PC-3 (cell line): ENCODE data around the gene CMKLR1. TPM values are rescaled to one million over a fixed set of nuclear protein-coding genes. Genes with fewer than 3 reads are reported as not detected.

Source experiments
- ATAC-seq: fragments of 200-7000 bp; cut with Tn5 transposase; 2 replicates; pipeline ENCODE4 v1.9.1; 2020; ENCODE audit warnings: mild to moderate bottlenecking, moderate library complexity
- BruUV-seq: library from RNA; stranded (reverse); fragments of 400-500 nt; replicated peaks from 2 replicates; lab custom pipeline; 2021; lab: Mats Ljungman, UMichigan
- CTCF ChIA-PET: fragments of 300-600 bp; sonication (Branson Sonifier 250); formaldehyde crosslinking; loops from one replicate; lab custom pipeline; 2022; ENCODE audit warnings: antibody characterized with exemption; lab: Charles Lee
- POLR2A ChIA-PET: fragments of 300-600 bp; sonication (Branson Sonifier 250); formaldehyde crosslinking; loops from one replicate; lab custom pipeline; 2022; ENCODE audit warnings: antibody characterized with exemption; ENCODE audit not compliant: unreplicated experiment; lab: Charles Lee
- DNase-seq: peaks from one replicate; pipeline ENCODE4 v3.0.0-alpha.2; 2015
- H2AFZ ChIP-seq: fragments of 300-600 bp; sonication (generic); 2 replicates; pipeline ENCODE4 v1.6.0; 2016; ENCODE audit warnings: antibody characterized with exemption, low read length
- H3F3A ChIP-seq: fragments of 300-600 bp; sonication (generic); one replicate; pipeline ENCODE4 v1.6.0; 2017; ENCODE audit warnings: antibody characterized with exemption, low read length, control low read depth, mild to moderate bottlenecking; ENCODE audit not compliant: unreplicated experiment
- H3K27ac ChIP-seq: fragments of 300-600 bp; sonication (generic); 2 replicates; pipeline ENCODE4 v1.5.1; 2016; ENCODE audit warnings: mild to moderate bottlenecking, low read length
- H3K27me3 ChIP-seq: fragments of 300-600 bp; sonication (generic); 2 replicates; pipeline ENCODE4 v1.6.1; 2016; ENCODE audit warnings: low read length, mixed read lengths
- H3K36me3 ChIP-seq: fragments of 300-600 bp; sonication (generic); 2 replicates; pipeline ENCODE4 v1.6.1; 2016; ENCODE audit warnings: low read depth, mixed run types, low read length, mixed read lengths
- H3K4me1 ChIP-seq: fragments of 300-600 bp; sonication (generic); 2 replicates; pipeline ENCODE4 v1.5.1; 2016; ENCODE audit warnings: low read length; ENCODE audit not compliant: insufficient read depth
- H3K4me2 ChIP-seq: fragments of 300-600 bp; sonication (generic); 2 replicates; pipeline ENCODE4 v1.6.0; 2016; ENCODE audit warnings: low read length
- H3K4me3 ChIP-seq: fragments of 300-600 bp; sonication (generic); 2 replicates; pipeline ENCODE4 v1.5.1; 2016; ENCODE audit warnings: mild to moderate bottlenecking, low read length, mixed read lengths
- H3K79me2 ChIP-seq: fragments of 300-600 bp; sonication (generic); 2 replicates; pipeline ENCODE4 v1.6.1; 2017; ENCODE audit warnings: low read length, mixed read lengths
- H3K9ac ChIP-seq: fragments of 300-600 bp; sonication (generic); 2 replicates; pipeline ENCODE4 v1.6.0; 2016; ENCODE audit warnings: mild to moderate bottlenecking, low read length
- H3K9me2 ChIP-seq: fragments of 300-600 bp; sonication (generic); replicated peaks from 2 replicates; pipeline ENCODE4 v1.6.1; 2016; ENCODE audit warnings: mixed run types, low read length, mixed read lengths
- H3K9me3 ChIP-seq: fragments of 300-600 bp; sonication (generic); 2 replicates; pipeline ENCODE4 v1.6.1; 2016; ENCODE audit warnings: low read length, mixed read lengths
- H4K20me1 ChIP-seq: fragments of 300-600 bp; sonication (generic); 2 replicates; pipeline ENCODE4 v1.6.1; 2016; ENCODE audit warnings: low read length, mixed read lengths
- CTCF ChIP-seq: fragments of 300-600 bp; sonication (generic); conservative IDR thresholded peaks from 2 replicates; pipeline ENCODE4 v1.5.1; 2017; ENCODE audit warnings: antibody characterized with exemption, low read depth, mild to moderate bottlenecking, low read length
- EZH2 ChIP-seq: fragments of 300-600 bp; sonication (generic); IDR thresholded peaks from one replicate; pipeline ENCODE4 v1.6.1; 2017; ENCODE audit warnings: antibody characterized with exemption, mild to moderate bottlenecking, low read length; ENCODE audit not compliant: unreplicated experiment
- EZH2phosphoT487 ChIP-seq: fragments of 300-600 bp; sonication (generic); IDR thresholded peaks from 2 replicates; pipeline ENCODE4 v1.6.1; 2018; ENCODE audit warnings: mild to moderate bottlenecking, antibody characterized with exemption, low read length, borderline replicate concordance
- intact Hi-C: fragments of 100-400 bp; cut with micrococcal nuclease; formaldehyde crosslinking; loops from 2 replicates; pipeline ENCODE4 v1.9.0; 2023
- total RNA-seq: library from RNA; depleted of rRNA; stranded (reverse); fragments of >200 nt; gene quantifications from 2 replicates; pipeline ENCODE4 v1.2.3, GENCODE V29; 2014

CMKLR1 gene
- total RNA-seq, 1 experiment from 2014 or later: not detected

- H3K4me1 ChIP-seq: no peaks in the 10 kb centered on the region
- H3K36me3 ChIP-seq: no peaks in the 10 kb centered on the region
- no peak for DNase-seq
- H3K9me3 ChIP-seq: no peaks in the 10 kb centered on the region
- peaks cover 72% of the 10 kb centered on the region for H3K27me3 ChIP-seq
- H3F3A ChIP-seq: no peaks in the 10 kb centered on the region
- POLR2A ChIA-PET: no interaction called here
- no peak overlapping the region for H3K9ac ChIP-seq
- H3K27ac ChIP-seq: no peak overlapping the region
- no peak overlapping the region for H2AFZ ChIP-seq
- no TSS peak for BruUV-seq
- intact Hi-C loops: no loop called here
- H3K9me2 ChIP-seq: no peaks in the 10 kb centered on the region
- no peaks in the 10 kb centered on the region for H3K79me2 ChIP-seq
- no peak overlapping the region for H3K4me2 ChIP-seq
- H3K4me3 ChIP-seq: no peak overlapping the region
- no peak for ATAC-seq
- TF ChIP-seq EZH2: no peak
- H4K20me1 ChIP-seq: no peaks in the 10 kb centered on the region
- CTCF ChIA-PET: no interaction called here
These were observed 54.1 kb downstream of the CMKLR1 start for GRCh38 chr12:108285016-108285415.

GRCh38 chr12:108284163-108284562 lies 54.9 kb downstream of the CMKLR1 start:
- intact Hi-C loops: no loop called here
- no peak overlapping the region for H2AFZ ChIP-seq
- no peak overlapping the region for H3K4me3 ChIP-seq
- ATAC-seq (no peak), DNase-seq (no peak)
- H3K4me1 ChIP-seq: no peaks in the 10 kb centered on the region
- no TSS peak for BruUV-seq
- no peak overlapping the region for H3K4me2 ChIP-seq
- CTCF ChIA-PET: no interaction called here
- no peaks in the 10 kb centered on the region for H4K20me1 ChIP-seq
- no peaks in the 10 kb centered on the region for H3F3A ChIP-seq
- no peak overlapping the region for H3K27ac ChIP-seq
- H3K9me3 ChIP-seq: no peaks in the 10 kb centered on the region
- POLR2A ChIA-PET: no interaction called here
- H3K27me3 ChIP-seq: peaks cover 72% of the 10 kb centered on the region
- H3K36me3 ChIP-seq: no peaks in the 10 kb centered on the region
- H3K9ac ChIP-seq: no peak overlapping the region
- no peaks in the 10 kb centered on the region for H3K79me2 ChIP-seq
- TF ChIP-seq CTCF (no peak), EZH2 (no peak), EZH2phosphoT487 (no peak)
- H3K9me2 ChIP-seq: no peaks in the 10 kb centered on the region

GRCh38 chr12:108282676-108283075 lies 56.4 kb downstream of the CMKLR1 start:
- H2AFZ ChIP-seq: no peak overlapping the region

More at GRCh38 chr12:108282676-108283075, 56.4 kb downstream of the CMKLR1 start:
- no peaks in the 10 kb centered on the region for H3K36me3 ChIP-seq
- ATAC-seq: no peak
- H3K4me2 ChIP-seq: no peak overlapping the region
- H3K9me2 ChIP-seq: no peaks in the 10 kb centered on the region
- ChIA-PET POLR2A (no interaction called here), CTCF (no interaction called here)
- no peaks in the 10 kb centered on the region for H3K79me2 ChIP-seq
- no peaks in the 10 kb centered on the region for H3F3A ChIP-seq
- no peaks in the 10 kb centered on the region for H3K4me1 ChIP-seq
- no peak overlapping the region for H3K27ac ChIP-seq
- no peak overlapping the region for H3K9ac ChIP-seq
- peaks cover 65% of the 10 kb centered on the region for H3K27me3 ChIP-seq
- TF ChIP-seq EZH2phosphoT487: no peak
- TF ChIP-seq CTCF: no peak
- no peak for TF ChIP-seq EZH2
- BruUV-seq: no TSS peak
- no peaks in the 10 kb centered on the region for H4K20me1 ChIP-seq
- intact Hi-C loops: no loop called here
- H3K9me3 ChIP-seq: no peaks in the 10 kb centered on the region
- no peak for DNase-seq
- no peak overlapping the region for H3K4me3 ChIP-seq
